Suppressor macrophage treated with lipopolysaccharide for 4 hours (primary cell): Measurements from ENCODE around the gene KRT31.
"Not testable (repeated sequence)": the region's sequence is repeated elsewhere in the genome, so short reads cannot be mapped to it uniquely, and the experiment has no call there.

Experiments used
- DNase-seq: peaks from one replicate; pipeline ENCODE4 v3.0.0-alpha.2; 2020

Gene KRT31

DNA sequence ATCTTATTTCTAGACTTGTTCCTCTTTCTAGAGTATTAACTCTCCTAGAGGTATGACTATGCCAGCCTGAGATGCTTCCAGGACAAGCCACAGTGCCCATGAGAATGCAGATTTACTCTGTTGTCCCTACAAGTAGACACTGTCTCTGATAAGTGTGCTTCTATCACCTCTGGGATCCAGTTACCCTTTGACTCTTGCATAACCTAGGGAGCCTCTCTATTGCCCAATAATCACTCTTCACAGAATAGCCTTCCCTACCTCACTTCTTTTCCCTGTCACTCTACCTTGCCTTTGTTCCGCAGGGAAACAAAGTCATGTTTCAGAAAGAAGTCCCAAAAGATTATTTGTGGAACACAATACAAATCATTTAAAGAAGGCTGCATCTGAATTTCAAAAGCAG, 13.7 kb downstream of the KRT31 start:
- no peak for DNase-seq

- DNase-seq = no peak
These were observed 15.0 kb downstream of the KRT31 start for GRCh38 chr17:41382394-41382793.

- not testable (repeated sequence) for DNase-seq
These were observed 15.5 kb downstream of the KRT31 start, which contains the start of gene KRT34 for GRCh38 chr17:41381943-41382342. Gene KRT34, minus strand, starts transcription at chr17:41382306. Its CDS starts 60 bp downstream, at chr17:41382246.

DNA sequence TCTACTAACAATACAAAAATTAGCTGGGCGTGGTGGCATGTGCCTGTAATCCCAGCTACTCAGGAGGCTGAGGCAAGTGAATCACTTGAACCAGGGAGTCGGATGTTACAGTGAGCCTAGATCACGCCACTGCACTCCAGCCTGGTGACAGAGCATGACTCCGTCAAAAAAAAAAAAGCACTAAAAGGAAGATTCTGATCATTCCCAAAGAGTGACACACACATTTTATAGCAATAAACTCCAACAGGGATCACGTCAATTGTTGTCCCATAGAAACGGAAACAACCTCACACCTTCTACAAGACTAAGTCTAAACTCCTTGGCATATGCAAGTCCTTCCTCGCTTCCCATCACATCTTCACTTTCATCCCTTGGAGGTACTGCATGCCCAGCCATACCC, 17.3 kb downstream of the KRT31 start:
- not testable (repeated sequence) for DNase-seq

GRCh38 chr17:41377546-41377945, 19.9 kb downstream of the KRT31 start:
- no peak for DNase-seq

DNA sequence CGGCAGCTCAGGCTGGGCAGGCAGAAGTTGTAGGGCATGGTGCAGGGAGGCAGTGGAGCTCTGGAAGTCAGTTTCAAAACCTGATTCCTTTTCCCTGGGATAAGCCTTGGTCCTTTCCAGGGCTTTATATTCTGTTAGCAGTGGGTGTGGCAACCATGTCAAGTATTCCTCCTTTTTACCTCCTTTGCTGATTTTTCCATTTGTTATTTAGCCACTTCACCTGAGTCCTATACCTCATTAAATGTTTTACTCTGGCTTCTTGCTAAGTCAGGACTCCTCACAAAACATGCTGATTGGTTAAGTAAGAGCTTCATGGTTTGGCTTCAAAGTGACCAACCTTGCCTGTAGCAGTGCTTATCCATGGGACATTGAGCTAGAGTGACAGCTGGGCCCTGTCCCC, 27.7 kb downstream of the KRT31 start, which contains the start of gene KRT33B:
Gene KRT33B, minus strand, starts transcription at position 101 of the 400 bp plus-strand sequence. Its CDS starts 63 bp downstream, at position 38.
- DNase-seq = no peak

- no peak for DNase-seq
These were observed 28.4 kb downstream of the KRT31 start for GRCh38 chr17:41369023-41369422.

GRCh38 chr17:41367426-41368075, 29.9 kb downstream of the KRT31 start:
- DNase-seq = no peak

- DNase-seq = no peak
These were observed 31.3 kb downstream of the KRT31 start for GRCh38 chr17:41366070-41366469.

DNA sequence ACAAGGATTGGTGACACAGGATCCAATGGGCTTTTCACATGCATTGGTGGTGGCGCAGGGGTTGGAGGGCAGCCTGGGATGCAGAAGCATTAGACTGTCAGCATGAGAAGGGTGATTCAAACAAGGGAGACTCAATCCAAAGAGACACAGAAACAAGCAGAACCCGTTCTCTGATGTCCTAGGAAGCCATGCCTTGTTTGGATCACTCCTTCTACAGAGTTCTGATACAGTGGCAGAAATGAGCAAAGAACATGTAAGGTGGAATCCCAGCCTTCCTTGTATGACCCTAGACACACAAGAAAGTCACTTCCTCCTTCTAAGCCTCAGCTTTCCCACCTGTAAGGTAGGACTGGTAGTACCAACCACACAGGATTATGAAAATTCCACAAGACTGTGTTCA, 33.5 kb downstream of the KRT31 start:
- DNase-seq = no peak

GRCh38 chr17:41360296-41360995, 37.0 kb downstream of the KRT31 start:
- no peak for DNase-seq

GRCh38 chr17:41354536-41354935, 42.9 kb downstream of the KRT31 start:
- DNase-seq = peak; percentile 43

DNA sequence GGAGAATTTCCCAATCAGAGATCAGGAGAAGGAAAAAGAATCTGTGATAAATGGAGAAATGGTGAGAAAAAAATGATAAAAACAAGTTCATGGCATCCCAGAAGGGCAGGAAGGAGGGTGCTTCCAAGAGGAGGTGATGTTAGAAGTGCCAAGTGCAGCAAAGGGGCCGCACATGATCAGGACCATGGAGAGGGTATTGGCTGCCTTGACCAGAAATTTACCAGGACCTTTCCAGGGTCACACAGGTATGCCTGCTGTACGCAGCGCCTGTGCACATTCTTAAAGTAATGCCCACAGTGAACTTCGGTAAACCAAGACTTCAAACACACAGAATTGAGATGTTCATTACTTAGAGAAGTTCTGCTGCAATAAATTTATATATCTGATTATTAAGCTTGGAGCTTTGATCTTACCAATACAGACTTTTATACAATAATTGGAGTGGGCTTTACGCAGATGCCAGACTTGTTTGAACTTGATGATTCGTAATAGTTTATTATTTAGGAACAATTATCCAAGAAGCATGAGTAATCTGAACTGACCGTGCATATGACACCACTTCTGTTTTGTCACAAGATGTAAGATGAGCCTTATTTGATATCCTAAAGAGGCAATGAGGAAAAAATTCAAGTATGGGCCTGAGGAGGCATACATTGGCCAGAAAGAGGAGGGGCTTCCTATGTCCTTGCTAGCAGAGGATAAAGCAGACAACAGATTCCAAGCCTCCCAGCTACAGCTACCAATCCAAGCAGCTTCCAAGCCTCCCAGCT, 44.6 kb downstream of the KRT31 start:
- no peak for DNase-seq

DNA sequence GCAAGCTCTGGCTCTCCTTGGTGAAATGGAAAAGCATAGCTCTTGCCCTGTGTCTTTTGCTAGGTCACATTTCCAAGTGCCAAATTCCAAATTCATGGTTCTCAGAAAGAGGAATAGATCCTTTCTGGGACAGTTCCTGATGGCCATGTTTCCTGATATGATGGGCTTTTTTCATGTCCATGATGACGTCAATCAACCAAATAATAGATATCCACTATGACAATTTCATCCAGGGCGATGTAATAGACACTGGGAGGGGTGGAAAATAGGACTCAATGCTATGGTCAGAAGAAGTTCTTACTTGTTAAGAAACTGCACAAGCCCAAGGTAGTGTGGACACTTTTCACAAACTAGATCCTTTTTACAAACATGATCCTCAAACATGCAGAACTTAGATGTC, 46.2 kb downstream of the KRT31 start:
- DNase-seq = no peak

- DNase-seq = not testable (repeated sequence)
These were observed 47.0 kb downstream of the KRT31 start, which contains the start of gene KRT33A for GRCh38 chr17:41350381-41350878. Gene KRT33A, minus strand, starts transcription at chr17:41350828. Its CDS starts 61 bp downstream, at chr17:41350767.

GRCh38 chr17:41347869-41348760, 49.3 kb downstream of the KRT31 start:
- DNase-seq = no peak

DNA sequence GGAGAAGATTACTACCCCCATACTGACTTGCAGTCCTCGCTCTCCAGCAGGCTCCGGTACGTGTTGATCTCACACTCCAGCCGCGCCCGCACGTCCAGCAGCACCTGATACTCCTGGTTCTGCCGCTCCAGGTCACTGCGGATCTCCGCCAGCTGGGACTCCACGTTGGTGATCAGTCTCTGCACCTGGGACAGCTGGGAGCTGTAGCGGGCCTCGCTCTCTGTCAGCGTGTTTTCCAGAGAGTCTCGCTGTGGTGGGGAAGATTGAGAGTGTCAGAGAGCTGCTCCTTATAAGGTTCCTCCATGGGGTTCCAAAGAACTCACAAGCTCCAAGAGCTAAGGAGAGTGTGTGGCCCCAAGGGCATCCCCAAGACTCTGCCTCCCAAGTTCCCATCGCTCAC, 51.0 kb downstream of the KRT31 start:
- not testable (repeated sequence) for DNase-seq

DNA sequence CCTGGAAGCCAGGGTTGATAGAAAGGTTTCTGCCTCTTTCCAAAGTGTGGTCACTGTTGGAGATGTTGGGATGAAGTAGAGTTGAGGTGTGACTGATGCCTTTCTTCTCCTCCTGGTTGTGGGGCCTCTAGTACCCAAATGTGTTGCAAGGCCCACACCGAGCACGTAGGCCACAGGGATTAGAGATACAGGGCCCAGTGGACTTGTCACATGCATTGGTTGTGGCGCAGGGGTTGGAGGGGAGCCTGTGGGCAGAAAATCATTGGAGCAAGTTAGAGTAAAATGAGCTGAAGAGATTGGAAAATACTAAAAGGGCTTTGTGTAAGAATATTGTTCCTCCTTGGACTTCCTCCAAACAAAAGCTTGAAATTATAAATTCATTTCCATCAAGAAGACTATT, 51.4 kb downstream of the KRT31 start:
- no peak for DNase-seq
